HUDEP-2 (cell line): ENCODE measurements around the gene LMTK3.
"Not testable (repeated sequence)": the region's sequence is repeated elsewhere in the genome, so short reads cannot be mapped to it uniquely, and the experiment has no call there.

Source experiments
- DNase-seq, 76 experiments: peaks; one replicate each; lab custom pipeline; 2025; ENCODE audit not compliant: unreplicated experiment in 76 of 76; lab: John Stamatoyannopoulos, UW

LMTK3 gene

GRCh38 chr19:48539503-48540096 is 28.0 kb upstream of the LMTK3 start:
- DNase-seq: peak in 5 of 76 experiments; percentile 8 to 34 (median 22)

GRCh38 chr19:48538057-48538456 is 26.4 kb upstream of the LMTK3 start:
- not testable (repeated sequence) for DNase-seq

- DNase-seq: no peak
Observed at GRCh38 chr19:48537541-48537940, 25.9 kb upstream of the LMTK3 start.

- DNase-seq: no peak
Observed at GRCh38 chr19:48533770-48534169, 22.1 kb upstream of the LMTK3 start.

- no peak for DNase-seq
Observed at GRCh38 chr19:48530770-48531169, 19.1 kb upstream of the LMTK3 start.

GRCh38 chr19:48530066-48530720 is 18.6 kb upstream of the LMTK3 start:
- no peak for DNase-seq

GRCh38 chr19:48529156-48529555 is 17.5 kb upstream of the LMTK3 start:
- DNase-seq: no peak

- no peak for DNase-seq
Observed at GRCh38 chr19:48524732-48525131, 13.1 kb upstream of the LMTK3 start.

GRCh38 chr19:48524221-48524620 is 12.6 kb upstream of the LMTK3 start:
- no peak for DNase-seq

- DNase-seq: no peak
Observed at GRCh38 chr19:48520134-48520533, 8.5 kb upstream of the LMTK3 start.

GRCh38 chr19:48519426-48519825 is 7.8 kb upstream of the LMTK3 start:
- DNase-seq: not testable (repeated sequence)

- DNase-seq: no peak
Observed at GRCh38 chr19:48518207-48518606, 6.6 kb upstream of the LMTK3 start.

GRCh38 chr19:48516536-48516935 is 4.9 kb upstream of the LMTK3 start:
- DNase-seq: no peak

GRCh38 chr19:48514123-48514458 is 2.5 kb upstream of the LMTK3 start:
- DNase-seq: no peak

GRCh38 chr19:48513289-48514122 is 1.9 kb upstream of the LMTK3 start:
- DNase-seq: peak in 51 of 76 experiments; percentile 16 to 69 (median 47)

GRCh38 chr19:48512504-48513288 is 1.1 kb upstream of the LMTK3 start:
- no peak for DNase-seq

GRCh38 chr19:48511321-48511731 is 309 bp downstream of the LMTK3 start:
- no peak for DNase-seq

GRCh38 chr19:48510421-48511268 is 990 bp downstream of the LMTK3 start:
- peak in 47 of 76 experiments; percentile 6 to 67 (median 41) for DNase-seq

- DNase-seq: no peak
Observed at GRCh38 chr19:48509467-48510194, 2.0 kb downstream of the LMTK3 start.
